ENCODE results near the gene ADI1. TPM values are rescaled to one million over a fixed set of nuclear protein-coding genes. Genes with fewer than 3 reads are reported as not detected.

Gene ADI1
- total and polyA plus RNA-seq, 2 of the 4 experiments (the other 2 are of a cell fraction), result 43.2 to 46.0 TPM

- Histone ChIP-seq H3K9me3 (ENCODE audit: control insufficient read depth, insufficient read depth, low read length) (no peaks in the 10 kb centered on the region), H3K9me1 (ENCODE audit: insufficient read depth, low read length) (peaks cover 3% of the 10 kb centered on the region; the same call in 1 of the 2 replicates), H3K9ac (ENCODE audit: low read depth, low read length) (no peak overlapping the region), H2BK15ac (ENCODE audit: low read depth, low read length) (no peak overlapping the region), H3K79me1 (ENCODE audit: low read depth in 1 of 2, low read length in 2 of 2) (peaks cover 18 to 26% of the 10 kb centered on the region in 2 experiments), H3K23ac (ENCODE audit: low read depth, low read length) (no peak overlapping the region), H2BK20ac (ENCODE audit: low read depth, low read length) (no peak overlapping the region), H3K56ac (ENCODE audit: extremely low read depth, insufficient read depth, low read length) (no peak overlapping the region), H3K4me1 (ENCODE audit: control insufficient read depth, insufficient read depth, low read length) (peaks cover 1% of the 10 kb centered on the region; the same call in 1 of the 2 replicates), H3K18ac (ENCODE audit: low read depth, low read length) (no peak overlapping the region), H2AK5ac (ENCODE audit: low read depth, low read length) (no peak overlapping the region), H3K4ac (ENCODE audit: low read depth, low read length) (no peak overlapping the region), H2BK5ac (ENCODE audit: low read depth, low read length, poor library complexity, severe bottlenecking) (no peak overlapping the region), H4K8ac (ENCODE audit: low read depth in 2 of 2, low read length in 2 of 2) (no peak overlapping the region), H3K4me3 (ENCODE audit: insufficient read depth, low read depth, low read length) (no peak overlapping the region), H4K20me1 (ENCODE audit: insufficient read depth, low read length) (no peaks in the 10 kb centered on the region), H2AFZ (replicated peaks; ENCODE audit: low read length, poor library complexity) (no peak overlapping the region), H3K27ac (ENCODE audit: insufficient read depth, low read length) (no peak overlapping the region), H3K36me3 (ENCODE audit: control insufficient read depth, insufficient read depth, low read length) (peaks cover 40% of the 10 kb centered on the region), H3K14ac (replicated peaks; ENCODE audit: low read depth, low read length) (no peak overlapping the region), H4K91ac (ENCODE audit: insufficient read depth, low read depth, low read length) (no peak overlapping the region), H3K4me2 (ENCODE audit: low read depth, low read length) (no peak overlapping the region), H2BK120ac (ENCODE audit: low read depth, low read length) (no peak overlapping the region), H3K27me3 (ENCODE audit: control insufficient read depth, insufficient read depth, low read length) (no peaks in the 10 kb centered on the region), H2AK9ac (replicated peaks; ENCODE audit: low read depth, low read length, poor library complexity) (no peak overlapping the region), H4K5ac (ENCODE audit: low read depth, low read length) (no peak overlapping the region)
- no TSS peak for BruUV-seq (replicated peaks)
- no peak for DNase-seq
- POLR2A ChIA-PET (ENCODE audit: unreplicated experiment), result no interaction called here
- dilution Hi-C loops (cut with HindIII; ENCODE audit: low sequenced_read_pairs, unreplicated experiment) (no loop called here), in situ Hi-C loops (cut with MboI; ENCODE audit: low sequenced_read_pairs) (no loop called here), intact Hi-C loops (cut with micrococcal nuclease) (no loop called here)
- TF ChIP-seq MAFK (IDR thresholded peaks at IDR 0.05; ENCODE audit: low read depth, low read length) (peak; percentile 79), ELK1 (IDR thresholded peaks at IDR 0.05; ENCODE audit: borderline replicate concordance, low read depth, low read length) (no peak)
- no CpG with 5 or more reads among the region's 5 CpGs for WGBS, 2 experiments (ENCODE audit: extremely low coverage in 2 of 2, insufficient read length in 1 of 2)
- ATAC-seq (ENCODE audit: low read depth), result no peak
- CTCF ChIA-PET, result no interaction called here
Measured at GRCh38 chr2:3542107-3542506, 22.8 kb upstream of the ADI1 start.

Measured in IMR-90 (cell line).